ENCODE measurements around the gene OSCP1. TPM values are rescaled to one million over a fixed set of nuclear protein-coding genes. Genes with fewer than 3 reads are reported as not detected.
"Not testable (repeated sequence)": the region's sequence is repeated elsewhere in the genome, so short reads cannot be mapped to it uniquely, and the experiment has no call there.

OSCP1 gene
- total RNA-seq, 1 donor, result 8.7 TPM

DNA sequence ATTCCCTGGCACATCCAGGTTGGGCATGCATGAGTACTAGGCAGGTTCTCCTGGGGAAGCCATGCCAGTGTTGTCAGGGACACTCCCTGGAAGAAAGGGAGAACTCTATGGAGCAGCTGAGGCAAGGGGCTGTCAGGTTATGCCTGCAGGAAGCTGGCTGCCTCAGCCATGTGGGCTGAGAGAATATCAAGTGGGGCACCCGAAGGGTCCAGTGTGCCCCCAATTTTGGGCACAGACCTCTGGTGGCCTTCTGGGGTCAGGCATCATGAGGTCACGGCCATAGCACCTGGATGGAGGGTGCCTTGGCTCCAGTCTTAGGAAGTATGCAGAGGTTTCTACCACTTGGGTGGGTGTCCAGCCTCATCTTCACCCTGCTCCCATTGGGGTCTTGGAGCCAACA is 29.9 kb upstream of the OSCP1 start:
- no peak overlapping the region for H3K4me3 ChIP-seq (ENCODE audit: low read depth, low read length)
- no peak for DNase-seq (ENCODE audit: low read depth)
- TF ChIP-seq, protein P1, sequence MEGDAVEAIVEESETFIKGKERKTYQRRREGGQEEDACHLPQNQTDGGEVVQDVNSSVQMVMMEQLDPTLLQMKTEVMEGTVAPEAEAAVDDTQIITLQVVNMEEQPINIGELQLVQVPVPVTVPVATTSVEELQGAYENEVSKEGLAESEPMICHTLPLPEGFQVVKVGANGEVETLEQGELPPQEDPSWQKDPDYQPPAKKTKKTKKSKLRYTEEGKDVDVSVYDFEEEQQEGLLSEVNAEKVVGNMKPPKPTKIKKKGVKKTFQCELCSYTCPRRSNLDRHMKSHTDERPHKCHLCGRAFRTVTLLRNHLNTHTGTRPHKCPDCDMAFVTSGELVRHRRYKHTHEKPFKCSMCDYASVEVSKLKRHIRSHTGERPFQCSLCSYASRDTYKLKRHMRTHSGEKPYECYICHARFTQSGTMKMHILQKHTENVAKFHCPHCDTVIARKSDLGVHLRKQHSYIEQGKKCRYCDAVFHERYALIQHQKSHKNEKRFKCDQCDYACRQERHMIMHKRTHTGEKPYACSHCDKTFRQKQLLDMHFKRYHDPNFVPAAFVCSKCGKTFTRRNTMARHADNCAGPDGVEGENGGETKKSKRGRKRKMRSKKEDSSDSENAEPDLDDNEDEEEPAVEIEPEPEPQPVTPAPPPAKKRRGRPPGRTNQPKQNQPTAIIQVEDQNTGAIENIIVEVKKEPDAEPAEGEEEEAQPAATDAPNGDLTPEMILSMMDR (IDR thresholded peaks at IDR 0.05; ENCODE audit: insufficient read depth, low read length), result no peak

GRCh38 chr1:36479505-36480051 is 29.3 kb upstream of the OSCP1 start:
- DNase-seq (ENCODE audit: low read depth), result peak; percentile 5
- TF ChIP-seq, protein P1 (IDR thresholded peaks at IDR 0.05; ENCODE audit: insufficient read depth, low read length), result no peak
- no peak overlapping the region for H3K4me3 ChIP-seq (ENCODE audit: low read depth, low read length)

DNA sequence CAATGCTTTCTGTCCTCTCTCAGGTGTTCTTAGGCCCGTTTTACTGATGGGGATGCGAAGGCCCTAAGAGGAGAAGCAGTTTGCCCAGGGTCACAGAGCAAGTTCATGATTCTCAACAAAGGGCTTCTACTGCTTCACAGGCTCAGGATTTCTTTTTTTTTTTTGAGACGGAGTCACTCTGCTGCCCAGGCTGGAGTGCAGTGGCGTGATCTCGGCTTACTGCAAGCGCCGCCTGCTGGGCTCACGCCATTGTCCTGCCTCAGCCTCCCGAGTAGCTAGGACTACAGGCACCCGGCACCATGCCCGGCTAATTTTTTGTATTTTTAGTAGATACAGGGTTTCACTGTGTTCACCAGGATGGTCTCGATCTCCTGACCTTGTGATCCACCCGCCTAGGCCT is 27.4 kb upstream of the OSCP1 start:
- H3K4me3 ChIP-seq (ENCODE audit: low read depth, low read length); DNase-seq (ENCODE audit: low read depth): not testable (repeated sequence)

DNA sequence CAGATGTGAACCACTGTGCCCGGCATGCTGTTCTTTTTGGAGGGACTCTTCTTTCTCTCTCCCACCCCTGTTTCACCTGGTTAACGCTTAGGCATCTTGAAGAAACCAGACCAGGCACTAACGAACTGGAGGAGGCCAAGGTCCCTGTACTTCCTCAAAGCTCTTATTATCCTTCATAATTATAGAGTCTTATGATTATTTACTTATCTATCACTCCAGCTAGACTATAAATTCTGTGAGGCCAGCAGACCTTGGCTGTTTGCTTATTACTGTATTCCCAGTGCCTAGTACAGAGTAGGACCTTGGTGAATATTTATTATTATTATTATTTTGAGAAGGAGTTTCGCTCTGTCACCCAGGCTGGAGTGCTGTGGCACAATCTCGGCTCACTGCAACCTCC is 26.7 kb upstream of the OSCP1 start:
- no peak for DNase-seq (ENCODE audit: low read depth)
- H3K4me3 ChIP-seq (ENCODE audit: low read depth, low read length), result no peak overlapping the region
- TF ChIP-seq, protein P1 (IDR thresholded peaks at IDR 0.05; ENCODE audit: insufficient read depth, low read length), result no peak

DNA sequence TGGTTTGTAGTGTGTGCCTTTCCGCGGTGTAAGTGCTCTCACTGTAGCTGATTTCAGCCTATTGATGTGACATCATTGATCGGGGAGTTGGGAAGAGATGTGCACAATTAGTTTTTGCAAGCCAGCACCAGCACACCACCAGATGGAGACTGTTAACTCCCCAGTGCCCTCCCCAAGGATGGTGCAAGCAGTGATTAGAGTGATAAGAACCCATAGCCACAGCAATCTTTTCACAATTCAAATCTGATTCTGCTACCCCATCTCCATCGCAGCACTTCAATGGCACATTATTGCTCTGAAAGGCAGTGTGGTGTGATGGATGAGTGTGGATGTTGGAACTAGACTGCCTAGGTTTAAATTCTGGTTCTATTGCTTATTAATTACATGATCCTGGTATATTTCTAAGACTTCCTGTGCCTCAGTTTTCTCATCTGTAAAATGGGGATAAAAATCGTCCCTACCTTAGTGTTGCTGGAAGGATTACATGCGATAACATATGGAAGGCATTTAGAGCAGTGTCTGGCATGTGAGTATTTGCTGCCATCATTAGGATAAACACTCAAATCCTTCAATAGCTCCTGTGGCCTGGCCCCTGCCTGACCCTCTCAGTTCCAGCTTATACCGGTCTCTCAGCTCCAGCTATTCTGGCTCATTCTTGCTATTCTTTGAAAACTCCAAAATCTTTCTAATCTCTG is 25.8 kb upstream of the OSCP1 start:
- DNase-seq (ENCODE audit: low read depth), result no peak
- no peak overlapping the region for H3K4me3 ChIP-seq (ENCODE audit: low read depth, low read length)
- TF ChIP-seq, protein P1 (IDR thresholded peaks at IDR 0.05; ENCODE audit: insufficient read depth, low read length), result no peak

- TF ChIP-seq, protein P1 (IDR thresholded peaks at IDR 0.05; ENCODE audit: insufficient read depth, low read length), result no peak
- no peak for DNase-seq (ENCODE audit: low read depth)
- no peak overlapping the region for H3K4me3 ChIP-seq (ENCODE audit: low read depth, low read length)
Measured at GRCh38 chr1:36475341-36475740, 25.1 kb upstream of the OSCP1 start.

DNA sequence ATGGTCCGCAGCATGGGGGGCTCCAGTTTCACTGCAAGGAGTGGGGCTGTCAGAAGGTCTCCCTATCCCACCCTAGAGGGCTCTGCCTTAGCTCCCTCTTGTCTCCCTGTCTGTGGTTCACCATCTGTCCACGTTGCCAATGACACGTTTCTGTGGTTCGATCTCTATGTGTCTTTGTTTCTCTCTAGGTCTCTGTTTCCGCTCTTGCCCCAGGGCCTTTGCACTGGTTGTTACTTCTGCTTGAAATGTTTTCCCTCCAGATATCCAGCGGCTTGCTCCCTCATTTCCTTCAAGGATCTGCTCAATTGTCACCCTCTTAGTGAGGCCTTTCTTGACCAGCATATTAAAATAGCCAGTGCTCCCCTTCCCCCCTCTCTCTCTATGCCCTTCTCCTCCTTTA is 22.4 kb upstream of the OSCP1 start:
- no peak overlapping the region for H3K4me3 ChIP-seq (ENCODE audit: low read depth, low read length)
- TF ChIP-seq, protein P1 (IDR thresholded peaks at IDR 0.05; ENCODE audit: insufficient read depth, low read length), result no peak
- DNase-seq (ENCODE audit: low read depth), result no peak
